ENCODE results near the gene HIBCH.
"Not testable (repeated sequence)": the region's sequence is repeated elsewhere in the genome, so short reads cannot be mapped to it uniquely, and the experiment has no call there.

The HIBCH gene

GRCh38 chr2:190271783-190272456 is 47.7 kb downstream of the HIBCH start:
- TF ChIP-seq CTCF (IDR thresholded peaks at IDR 0.05), result no peak
- Histone ChIP-seq H3K4me1 (peaks cover 9% of the 10 kb centered on the region), H3K27me3 (ENCODE audit: control insufficient read depth, insufficient read depth, low read length) (no peaks in the 10 kb centered on the region), H3K4me2 (ENCODE audit: low read length) (no peak overlapping the region), H3K27ac (no peak overlapping the region), H3K79me2 (peaks cover 16% of the 10 kb centered on the region), H3K9ac (no peak overlapping the region), H3K36me3 (ENCODE audit: control insufficient read depth, insufficient read depth, low read length) (peaks cover 4% of the 10 kb centered on the region), H3K4me3 (ENCODE audit: low read depth, low read length) (no peak overlapping the region), H2AFZ (no peak overlapping the region), H3K9me3 (ENCODE audit: control insufficient read depth, low read length) (no peaks in the 10 kb centered on the region)

GRCh38 chr2:190270298-190270697 is 49.3 kb downstream of the HIBCH start:
- no peak for TF ChIP-seq CTCF (IDR thresholded peaks at IDR 0.05)
- peaks cover 16% of the 10 kb centered on the region for H3K79me2 ChIP-seq
- H3K27ac ChIP-seq, result no peak overlapping the region
- no peak overlapping the region for H3K9ac ChIP-seq
- H3K27me3 ChIP-seq (ENCODE audit: control insufficient read depth, insufficient read depth, low read length), result no peaks in the 10 kb centered on the region
- H3K4me1 ChIP-seq, result peaks cover 9% of the 10 kb centered on the region
- H2AFZ ChIP-seq, result no peak overlapping the region
- H3K4me3 ChIP-seq (ENCODE audit: low read depth, low read length), result no peak overlapping the region
- H3K36me3 ChIP-seq (ENCODE audit: control insufficient read depth, insufficient read depth, low read length), result peaks cover 4% of the 10 kb centered on the region
- H3K4me2 ChIP-seq (ENCODE audit: low read length), result no peak overlapping the region
- H3K9me3 ChIP-seq (ENCODE audit: control insufficient read depth, low read length), result no peaks in the 10 kb centered on the region

GRCh38 chr2:190269699-190270098 is 49.9 kb downstream of the HIBCH start:
- H3K27me3 ChIP-seq (ENCODE audit: control insufficient read depth, insufficient read depth, low read length); H3K9ac ChIP-seq; H2AFZ ChIP-seq; H3K4me3 ChIP-seq (ENCODE audit: low read depth, low read length); H3K4me2 ChIP-seq (ENCODE audit: low read length); H3K27ac ChIP-seq; H3K9me3 ChIP-seq (ENCODE audit: control insufficient read depth, low read length); H3K36me3 ChIP-seq (ENCODE audit: control insufficient read depth, insufficient read depth, low read length); H3K4me1 ChIP-seq: not testable (repeated sequence)
- peaks cover 16% of the 10 kb centered on the region for H3K79me2 ChIP-seq

- Histone ChIP-seq H3K4me2 (ENCODE audit: low read length) (no peak overlapping the region), H3K36me3 (ENCODE audit: control insufficient read depth, insufficient read depth, low read length) (no peaks in the 10 kb centered on the region), H3K9ac (no peak overlapping the region), H3K4me3 (ENCODE audit: low read depth, low read length) (no peak overlapping the region), H3K79me2 (peaks cover 16% of the 10 kb centered on the region), H3K27ac (no peak overlapping the region), H3K9me3 (ENCODE audit: control insufficient read depth, low read length) (no peaks in the 10 kb centered on the region), H3K4me1 (peaks cover 5% of the 10 kb centered on the region), H2AFZ (no peak overlapping the region), H3K27me3 (ENCODE audit: control insufficient read depth, insufficient read depth, low read length) (no peaks in the 10 kb centered on the region)
- TF ChIP-seq CTCF (IDR thresholded peaks at IDR 0.05), result no peak
Observed at GRCh38 chr2:190267302-190267701, 52.3 kb downstream of the HIBCH start.

GRCh38 chr2:190266314-190266713 is 53.3 kb downstream of the HIBCH start:
- Histone ChIP-seq H3K4me2 (ENCODE audit: low read length) (no peak overlapping the region), H2AFZ (no peak overlapping the region), H3K79me2 (peaks cover 7% of the 10 kb centered on the region), H3K9me3 (ENCODE audit: control insufficient read depth, low read length) (no peaks in the 10 kb centered on the region), H3K27ac (no peak overlapping the region), H3K27me3 (ENCODE audit: control insufficient read depth, insufficient read depth, low read length) (no peaks in the 10 kb centered on the region), H3K4me1 (no peaks in the 10 kb centered on the region), H3K4me3 (ENCODE audit: low read depth, low read length) (no peak overlapping the region), H3K9ac (no peak overlapping the region), H3K36me3 (ENCODE audit: control insufficient read depth, insufficient read depth, low read length) (no peaks in the 10 kb centered on the region)
- no peak for TF ChIP-seq CTCF (IDR thresholded peaks at IDR 0.05)

Measured in parathyroid adenoma (tissue), 2 donors.